Endothelial cell of umbilical vein (primary cell): ENCODE data around the gene ZMAT3. TPM values are rescaled to one million over a fixed set of nuclear protein-coding genes. Genes with fewer than 3 reads are reported as not detected.

ENCODE experiments used
- BruUV-seq: library from RNA; stranded (reverse); fragments of 400-500 nt; replicated peaks from 2 replicates; lab custom pipeline; 2021; lab: Mats Ljungman, UMichigan
- CTCF ChIA-PET: fragments of 300-600, 350-600 bp; sonication (Branson Sonifier 250); formaldehyde crosslinking; loops from one replicate; lab custom pipeline; 2021; ENCODE audit warnings: antibody characterized with exemption, inconsistent platforms; lab: Charles Lee
- POLR2A ChIA-PET: fragments of 300-600, 350-600 bp; sonication (Branson Sonifier 250); formaldehyde crosslinking; loops from one replicate; lab custom pipeline; 2021; ENCODE audit warnings: antibody characterized with exemption, inconsistent platforms; lab: Charles Lee
- DNase-seq: peaks from one replicate; pipeline ENCODE4 v3.0.0-alpha.2; 2011; ENCODE audit warnings: low read depth, low spot score
- FAIRE-seq: peaks from 2 replicates; lab custom pipeline; 2011; peaks lifted over from hg19 to GRCh38; lab: Jason Lieb, UNC
- H2AFZ ChIP-seq: 2 replicates; pipeline ENCODE4 v1.6.0; 2012; ENCODE audit warnings: low read depth, low read length, control low read depth, inconsistent platforms
- H3K27ac ChIP-seq: 2 replicates; pipeline ENCODE4 v1.5.1; 2011; ENCODE audit warnings: low read depth, mild to moderate bottlenecking, control low read depth, low read length, moderate library complexity; ENCODE audit not compliant: insufficient read depth
- H3K27me3 ChIP-seq, 2 experiments: 2 replicates each; pipeline versions ENCODE4 v1.6.0 to v1.6.1; 2011; ENCODE audit warnings: low read length in 2 of 2, mixed read lengths in 1 of 2; ENCODE audit not compliant: control insufficient read depth in 2 of 2, insufficient read depth in 2 of 2
- H3K36me3 ChIP-seq, 2 experiments: 2 replicates in 1 of 2; 3 replicates in 1 of 2; pipeline ENCODE4 v1.5.1; 2011; ENCODE audit warnings: low read length in 2 of 2, mild to moderate bottlenecking in 1 of 2, moderate library complexity in 1 of 2; ENCODE audit not compliant: control insufficient read depth in 2 of 2, insufficient read depth in 2 of 2; ENCODE audit errors: extremely low read depth in 1 of 2
- H3K4me1 ChIP-seq: 3 replicates; pipeline ENCODE4 v1.5.1; 2011; ENCODE audit warnings: mild to moderate bottlenecking, low read length; ENCODE audit not compliant: control insufficient read depth, insufficient read depth; ENCODE audit errors: extremely low read depth
- H3K4me2 ChIP-seq: 2 replicates; pipeline ENCODE4 v1.6.1; 2011; ENCODE audit warnings: low read length, control low read depth, mixed read lengths; ENCODE audit not compliant: insufficient read depth
- H3K4me3 ChIP-seq, 3 experiments: fragments of 200-600 bp in 1 of 3; sonication (generic), shearing (Covaris generic) in 1 of 3; replicated peaks in 1 of 3; 2 replicates each; pipeline ENCODE4 v1.5.1; 2011 to 2016; ENCODE audit warnings: control low read depth in 3 of 3, low read length in 3 of 3, mild to moderate bottlenecking in 2 of 3, inconsistent platforms in 1 of 3, low read depth in 1 of 3, moderate library complexity in 1 of 3; ENCODE audit not compliant: insufficient read depth in 1 of 3
- H3K79me2 ChIP-seq: 2 replicates; pipeline ENCODE4 v1.6.0; 2012; ENCODE audit warnings: low read length, inconsistent platforms; ENCODE audit not compliant: control insufficient read depth, insufficient read depth
- H3K9ac ChIP-seq: replicated peaks from 2 replicates; pipeline ENCODE3; 2011; ENCODE audit warnings: low read length, control low read depth; ENCODE audit not compliant: insufficient read depth; ENCODE audit errors: extremely low read depth
- H3K9me1 ChIP-seq: replicated peaks from 3 replicates; pipeline ENCODE4 v1.6.0; 2011; ENCODE audit warnings: mild to moderate bottlenecking, low read length; ENCODE audit not compliant: control insufficient read depth, insufficient read depth; ENCODE audit errors: extremely low read depth
- H3K9me3 ChIP-seq: replicated peaks from 2 replicates; pipeline ENCODE4 v1.5.1; 2012; ENCODE audit warnings: low read length, inconsistent platforms; ENCODE audit not compliant: control insufficient read depth, insufficient read depth
- H4K20me1 ChIP-seq: replicated peaks from 2 replicates; pipeline ENCODE3; 2011; ENCODE audit warnings: mild to moderate bottlenecking, low read length; ENCODE audit not compliant: control insufficient read depth, insufficient read depth; ENCODE audit errors: extremely low read depth
- EZH2 ChIP-seq: IDR thresholded peaks from 2 replicates; pipeline ENCODE4 v1.6.1; 2012; ENCODE audit warnings: borderline replicate concordance, low read depth, mild to moderate bottlenecking, moderate library complexity, low read length, inconsistent platforms; ENCODE audit not compliant: severe bottlenecking
- FOS ChIP-seq: IDR thresholded peaks from 2 replicates; pipeline ENCODE4 v1.6.1; 2011; ENCODE audit warnings: mild to moderate bottlenecking, low read length, moderate library complexity, borderline replicate concordance; ENCODE audit not compliant: insufficient read depth
- GATA2 ChIP-seq: IDR thresholded peaks from 2 replicates; pipeline ENCODE4 v1.7.0; 2011; ENCODE audit warnings: low read depth, mild to moderate bottlenecking, moderate library complexity, mixed read lengths, low read length; ENCODE audit not compliant: insufficient read length, insufficient read depth
- JUN ChIP-seq: IDR thresholded peaks from 2 replicates; pipeline ENCODE4 v1.6.1; 2011; ENCODE audit warnings: borderline replicate concordance, low read depth; ENCODE audit not compliant: insufficient read length, insufficient read depth
- MYC ChIP-seq: IDR thresholded peaks from one replicate; pipeline ENCODE4 v1.6.1; 2011; ENCODE audit warnings: mild to moderate bottlenecking, low read depth, low read length
- POLR2A ChIP-seq: IDR thresholded peaks from 2 replicates; pipeline ENCODE4 v1.6.1; 2012; ENCODE audit warnings: low read depth, mild to moderate bottlenecking, control low read depth, low read length
- POLR2AphosphoS5 ChIP-seq: IDR thresholded peaks from 2 replicates; pipeline ENCODE4 v1.6.1; 2012; ENCODE audit warnings: low read depth, mild to moderate bottlenecking, control low read depth, low read length, moderate library complexity; ENCODE audit not compliant: insufficient read depth
- dilution Hi-C: fragments of 300-500 bp; cut with MboI; formaldehyde crosslinking; loops from one replicate; pipeline ENCODE4 v1.15.0; 2019; ENCODE audit warnings: low sequenced_read_pairs; ENCODE audit not compliant: extremely low pct_ligation_motif_present
- intact Hi-C: fragments of 100-400 bp; cut with micrococcal nuclease; formaldehyde crosslinking; loops from one replicate; pipeline ENCODE4 v1.10.0; 2022
- polyA plus RNA-seq, 4 experiments: library from polyadenylated mRNA; depleted of rRNA in 3 of 4; stranded (reverse) in 3 of 4; unstranded in 1 of 4; fragments of >200 nt; gene quantifications; 2 replicates each; pipeline versions ENCODE4 v1.2.1 to v1.2.3, GENCODE V29; 2011 to 2012; ENCODE audit warnings: missing spikeins in 1 of 4
- total RNA-seq: library from RNA; stranded (reverse); gene quantifications from 2 replicates; pipeline ENCODE4 v1.2.3, GENCODE V29; 2021
- TF ChIP-seq, protein P1 (sequence below), 2 donors: IDR thresholded peaks; 1 replicate in 1 of 2; 2 replicates in 1 of 2; pipeline ENCODE4 v1.5.1; 2011; ENCODE audit warnings: low read length in 2 of 2, mild to moderate bottlenecking in 2 of 2, moderate library complexity in 2 of 2, control low read depth in 1 of 2, inconsistent platforms in 1 of 2, low read depth in 1 of 2; ENCODE audit not compliant: insufficient read depth in 1 of 2; ENCODE audit errors: extremely low read depth in 1 of 2
- TF ChIP-seq, protein P2 (sequence below): IDR thresholded peaks from 2 replicates; pipeline ENCODE4 v1.6.1; 2011; ENCODE audit not compliant: insufficient read depth, insufficient read length

Gene ZMAT3
- total and polyA plus RNA-seq, 2 donors (not counting 3 experiments of a cell fraction or from before 2014, with no cell fraction given) = 13.2 to 33.1 TPM

DNA sequence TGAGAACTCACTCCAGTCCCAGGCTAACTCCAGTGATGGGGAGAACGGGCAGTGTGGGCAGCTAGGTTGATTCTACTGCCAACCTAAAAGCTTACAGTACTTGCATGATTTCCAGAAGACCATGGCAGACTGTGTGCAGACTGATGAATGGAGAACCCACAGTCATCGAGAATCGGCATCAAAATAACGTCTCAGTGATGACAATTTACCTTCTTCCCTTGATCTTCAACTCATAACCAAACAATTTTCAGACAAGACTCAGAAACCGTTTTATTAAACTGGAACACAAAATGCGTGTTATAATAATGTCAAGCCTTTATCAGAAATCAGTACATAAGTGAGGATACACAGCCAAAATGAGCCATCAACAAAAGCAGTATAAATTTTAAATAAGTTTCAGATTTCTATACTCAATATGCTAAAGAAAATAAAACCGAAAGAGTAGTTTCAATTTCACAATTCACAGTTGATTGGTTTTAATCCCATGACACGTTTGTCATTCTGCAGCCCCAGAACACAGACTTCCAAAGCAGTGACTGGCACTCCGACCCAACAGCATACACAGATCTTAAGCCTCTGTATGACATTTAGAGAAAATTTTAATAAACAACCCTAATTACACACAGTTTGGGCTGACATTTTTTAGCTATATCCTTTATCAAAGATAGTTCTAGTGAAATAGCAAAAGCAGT is 54.5 kb downstream of the ZMAT3 start:
- POLR2A ChIA-PET = no interaction called here
- TF ChIP-seq POLR2AphosphoS5 (no peak), POLR2A (no peak), GATA2 (no peak), MYC (no peak), FOS (no peak), JUN (no peak), EZH2 (no peak)
- TF ChIP-seq, protein P1, sequence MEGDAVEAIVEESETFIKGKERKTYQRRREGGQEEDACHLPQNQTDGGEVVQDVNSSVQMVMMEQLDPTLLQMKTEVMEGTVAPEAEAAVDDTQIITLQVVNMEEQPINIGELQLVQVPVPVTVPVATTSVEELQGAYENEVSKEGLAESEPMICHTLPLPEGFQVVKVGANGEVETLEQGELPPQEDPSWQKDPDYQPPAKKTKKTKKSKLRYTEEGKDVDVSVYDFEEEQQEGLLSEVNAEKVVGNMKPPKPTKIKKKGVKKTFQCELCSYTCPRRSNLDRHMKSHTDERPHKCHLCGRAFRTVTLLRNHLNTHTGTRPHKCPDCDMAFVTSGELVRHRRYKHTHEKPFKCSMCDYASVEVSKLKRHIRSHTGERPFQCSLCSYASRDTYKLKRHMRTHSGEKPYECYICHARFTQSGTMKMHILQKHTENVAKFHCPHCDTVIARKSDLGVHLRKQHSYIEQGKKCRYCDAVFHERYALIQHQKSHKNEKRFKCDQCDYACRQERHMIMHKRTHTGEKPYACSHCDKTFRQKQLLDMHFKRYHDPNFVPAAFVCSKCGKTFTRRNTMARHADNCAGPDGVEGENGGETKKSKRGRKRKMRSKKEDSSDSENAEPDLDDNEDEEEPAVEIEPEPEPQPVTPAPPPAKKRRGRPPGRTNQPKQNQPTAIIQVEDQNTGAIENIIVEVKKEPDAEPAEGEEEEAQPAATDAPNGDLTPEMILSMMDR (IDR thresholded peaks at IDR 0.05; ENCODE audit: extremely low read depth in 1 of 2, insufficient read depth in 1 of 2, low read depth in 1 of 2, low read length in 2 of 2) = no peak
- TF ChIP-seq, protein P2, sequence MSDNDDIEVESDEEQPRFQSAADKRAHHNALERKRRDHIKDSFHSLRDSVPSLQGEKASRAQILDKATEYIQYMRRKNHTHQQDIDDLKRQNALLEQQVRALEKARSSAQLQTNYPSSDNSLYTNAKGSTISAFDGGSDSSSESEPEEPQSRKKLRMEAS = no peak
- FAIRE-seq = no peak
- no peaks in the 10 kb centered on the region for H3K9me1 ChIP-seq
- peaks cover 0 to 2% of the 10 kb centered on the region in 2 experiments for H3K36me3 ChIP-seq
- peaks cover 13% of the 10 kb centered on the region for H3K4me1 ChIP-seq
- no peak overlapping the region for H3K4me2 ChIP-seq
- H3K9ac ChIP-seq = no peak overlapping the region
- DNase-seq = no peak
- no peak overlapping the region for H3K27ac ChIP-seq
- CTCF ChIA-PET = interaction anchor here (1.3 to 1.5 kb wide), 2 partner anchors 254 to 298 kb away, joined by 7 to 33 read pairs; no protein-coding TSS in a partner anchor
- H3K79me2 ChIP-seq = no peaks in the 10 kb centered on the region
- dilution Hi-C loops = no loop called here
- intact Hi-C loops = no loop called here
- no TSS peak for BruUV-seq
- no peaks in the 10 kb centered on the region for H3K27me3 ChIP-seq
- H3K4me3 ChIP-seq = no peak overlapping the region
- H3K9me3 ChIP-seq = no peaks in the 10 kb centered on the region
- H4K20me1 ChIP-seq = no peaks in the 10 kb centered on the region
- H2AFZ ChIP-seq = no peak overlapping the region
